GM21367 (cell line): ENCODE data around the gene CIRBP.

ENCODE experiments used
- ATAC-seq: cut with Tn5 transposase; IDR thresholded peaks from one replicate; pipeline ENCODE4 v1.9.1; 2021; ENCODE audit not compliant: unreplicated experiment

Gene CIRBP

GRCh38 chr19:1266916-1267476, 2.1 kb upstream of the CIRBP start:
- ATAC-seq: no peak

GRCh38 chr19:1267477-1268225, 1.5 kb upstream of the CIRBP start:
- ATAC-seq: no peak

GRCh38 chr19:1268226-1269064, 687 bp upstream of the CIRBP start:
- no peak for ATAC-seq

GRCh38 chr19:1269478-1270212, 513 bp downstream of the CIRBP start:
- ATAC-seq: peak; percentile 12

GRCh38 chr19:1270213-1270853, 1.2 kb downstream of the CIRBP start:
- ATAC-seq: no peak

GRCh38 chr19:1270854-1271527, 1.9 kb downstream of the CIRBP start:
- no peak for ATAC-seq

GRCh38 chr19:1271528-1272422, 2.6 kb downstream of the CIRBP start:
- ATAC-seq: no peak

GRCh38 chr19:1272423-1273262, 3.5 kb downstream of the CIRBP start:
- no peak for ATAC-seq

- ATAC-seq: no peak
Observed at GRCh38 chr19:1273263-1274041, 4.3 kb downstream of the CIRBP start.

GRCh38 chr19:1274081-1274851, 5.1 kb downstream of the CIRBP start:
- no peak for ATAC-seq

- ATAC-seq: no peak
Observed at GRCh38 chr19:1274852-1275259, 5.7 kb downstream of the CIRBP start.

- peak; percentile 51 for ATAC-seq
Observed at GRCh38 chr19:1275260-1275975, 6.3 kb downstream of the CIRBP start, which contains the start of gene FAM174C. Gene FAM174C (plus strand): TSS chr19:1275530. CDS start chr19:1275550, 20 bp downstream.

- no peak for ATAC-seq
Observed at GRCh38 chr19:1275976-1276627, 7.0 kb downstream of the CIRBP start.

- ATAC-seq: no peak
Observed at GRCh38 chr19:1276628-1277022, 7.5 kb downstream of the CIRBP start.

- no peak for ATAC-seq
Observed at GRCh38 chr19:1277061-1277460, 7.9 kb downstream of the CIRBP start.
